Uterus (tissue), 4 donors: ENCODE measurements around the gene CHRNB1. TPM values are rescaled to one million over a fixed set of nuclear protein-coding genes. Genes with fewer than 3 reads are reported as not detected.

Experiments used
- DNase-seq, 2 donors: peaks; one replicate each; pipeline ENCODE4 v3.0.0-alpha.2; 2019 to 2020
- H3K27ac ChIP-seq, 2 donors: fragments of 200-600 bp; sonication (generic); 1 replicate in 1 of 2; 2 replicates in 1 of 2; pipeline ENCODE4 v1.5.1; 2016 to 2018
- H3K27me3 ChIP-seq, 2 donors: fragments of 200-600 bp; sonication (generic); one replicate each; pipeline ENCODE4 v1.5.1; 2018 to 2019; ENCODE audit warnings: control low read depth in 1 of 2
- H3K36me3 ChIP-seq, 2 donors: fragments of 200-600 bp; sonication (generic); one replicate each; pipeline ENCODE4 v1.5.1; 2019; ENCODE audit warnings: control low read depth in 1 of 2
- H3K4me1 ChIP-seq, 2 donors: fragments of 200-600 bp; sonication (generic); one replicate each; pipeline ENCODE4 v1.5.1; 2018 to 2019; ENCODE audit warnings: control low read depth in 1 of 2
- H3K4me3 ChIP-seq, 2 donors: fragments of 200-600 bp; sonication (generic); 1 replicate in 1 of 2; 2 replicates in 1 of 2; pipeline ENCODE4 v1.5.1; 2018 to 2019; ENCODE audit warnings: mild to moderate bottlenecking in 1 of 2
- H3K9me3 ChIP-seq, 2 donors: fragments of 200-600 bp; sonication (generic); one replicate each; pipeline ENCODE4 v1.5.1; 2019; ENCODE audit warnings: control low read depth in 1 of 2
- POLR2A ChIP-seq, 2 donors: fragments of 450-650 bp; IDR thresholded peaks; one replicate each; pipeline ENCODE4 v1.6.1; 2016; ENCODE audit warnings: antibody characterized with exemption in 2 of 2, mild to moderate bottlenecking in 1 of 2, moderate library complexity in 1 of 2
- intact Hi-C: fragments of 100-400 bp; cut with DNase I; formaldehyde crosslinking; loops from one replicate; pipeline ENCODE4 v1.15.1; 2023; ENCODE audit warnings: low total_unique reads
- total RNA-seq, 4 donors: library from RNA; depleted of rRNA in 3 of 4; stranded (reverse); fragments of >200 nt in 3 of 4; gene quantifications; one replicate each; pipeline versions ENCODE4 v1.1.0 to v1.2.4, GENCODE V29; 2014 to 2023
- TF ChIP-seq, protein P1 (sequence below), 4 experiments: fragments of 200-600 bp in 2 of 4; fragments of 450-650 bp in 2 of 4; sonication (generic) in 2 of 4; IDR thresholded peaks; one replicate each; pipeline ENCODE4 v1.5.1; 2016 to 2019; ENCODE audit warnings: antibody characterized with exemption in 4 of 4, mild to moderate bottlenecking in 2 of 4, moderate library complexity in 1 of 4
- donor health status: DM: yes; HTN: yes; CAD: no.

CHRNB1 gene
- total RNA-seq, 4 donors from 2014 or later, result 3.2 to 16.9 (median 10.9) TPM

GRCh38 chr17:7497228-7497627 lies 52.4 kb downstream of the CHRNB1 start:
- TF ChIP-seq, protein P1, sequence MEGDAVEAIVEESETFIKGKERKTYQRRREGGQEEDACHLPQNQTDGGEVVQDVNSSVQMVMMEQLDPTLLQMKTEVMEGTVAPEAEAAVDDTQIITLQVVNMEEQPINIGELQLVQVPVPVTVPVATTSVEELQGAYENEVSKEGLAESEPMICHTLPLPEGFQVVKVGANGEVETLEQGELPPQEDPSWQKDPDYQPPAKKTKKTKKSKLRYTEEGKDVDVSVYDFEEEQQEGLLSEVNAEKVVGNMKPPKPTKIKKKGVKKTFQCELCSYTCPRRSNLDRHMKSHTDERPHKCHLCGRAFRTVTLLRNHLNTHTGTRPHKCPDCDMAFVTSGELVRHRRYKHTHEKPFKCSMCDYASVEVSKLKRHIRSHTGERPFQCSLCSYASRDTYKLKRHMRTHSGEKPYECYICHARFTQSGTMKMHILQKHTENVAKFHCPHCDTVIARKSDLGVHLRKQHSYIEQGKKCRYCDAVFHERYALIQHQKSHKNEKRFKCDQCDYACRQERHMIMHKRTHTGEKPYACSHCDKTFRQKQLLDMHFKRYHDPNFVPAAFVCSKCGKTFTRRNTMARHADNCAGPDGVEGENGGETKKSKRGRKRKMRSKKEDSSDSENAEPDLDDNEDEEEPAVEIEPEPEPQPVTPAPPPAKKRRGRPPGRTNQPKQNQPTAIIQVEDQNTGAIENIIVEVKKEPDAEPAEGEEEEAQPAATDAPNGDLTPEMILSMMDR (IDR thresholded peaks at IDR 0.05), result no peak
- TF ChIP-seq POLR2A (IDR thresholded peaks at IDR 0.05), result no peak
- DNase-seq, result no peak
- Histone ChIP-seq H3K9me3 (no peaks in the 10 kb centered on the region), H3K27me3 (no peaks in the 10 kb centered on the region), H3K4me1 (no peaks in the 10 kb centered on the region), H3K36me3 (no peaks in the 10 kb centered on the region), H3K4me3 (no peak overlapping the region), H3K27ac (no peak overlapping the region)
- intact Hi-C loops, result no loop called here

- no peaks in the 10 kb centered on the region for H3K4me1 ChIP-seq
- DNase-seq, result no peak
- H3K36me3 ChIP-seq, result no peaks in the 10 kb centered on the region
- H3K9me3 ChIP-seq, result no peaks in the 10 kb centered on the region
- no peak overlapping the region for H3K4me3 ChIP-seq
- no peaks in the 10 kb centered on the region for H3K27me3 ChIP-seq
- intact Hi-C loops, result no loop called here
- no peak overlapping the region for H3K27ac ChIP-seq
- TF ChIP-seq, protein P1 (IDR thresholded peaks at IDR 0.05), result no peak
- no peak for TF ChIP-seq POLR2A (IDR thresholded peaks at IDR 0.05)
Measured at GRCh38 chr17:7497636-7498035, 52.8 kb downstream of the CHRNB1 start.

DNA sequence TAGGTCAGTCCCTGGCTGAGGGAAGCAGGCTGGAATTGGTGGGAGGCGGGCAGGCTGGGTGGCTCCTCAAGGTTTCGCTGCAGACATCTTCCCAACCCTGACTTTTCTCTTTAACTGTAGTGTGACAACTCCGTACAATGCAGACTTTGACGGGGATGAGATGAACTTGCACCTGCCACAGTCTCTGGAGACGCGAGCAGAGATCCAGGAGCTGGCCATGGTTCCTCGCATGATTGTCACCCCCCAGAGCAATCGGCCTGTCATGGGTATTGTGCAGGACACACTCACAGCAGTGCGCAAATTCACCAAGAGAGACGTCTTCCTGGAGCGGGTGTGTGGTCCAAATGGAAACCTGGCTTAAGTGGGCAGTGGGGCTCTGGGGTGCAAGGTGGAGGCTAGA lies 54.3 kb downstream of the CHRNB1 start:
- Histone ChIP-seq H3K4me3 (no peak overlapping the region), H3K4me1 (no peaks in the 10 kb centered on the region), H3K36me3 (no peaks in the 10 kb centered on the region), H3K9me3 (no peaks in the 10 kb centered on the region), H3K27me3 (no peaks in the 10 kb centered on the region), H3K27ac (no peak overlapping the region)
- intact Hi-C loops, result no loop called here
- DNase-seq, result no peak
- TF ChIP-seq POLR2A (IDR thresholded peaks at IDR 0.05), result no peak
- TF ChIP-seq, protein P1 (IDR thresholded peaks at IDR 0.05), result no peak

- Histone ChIP-seq H3K9me3 (no peaks in the 10 kb centered on the region), H3K4me1 (no peaks in the 10 kb centered on the region), H3K27ac (no peak overlapping the region), H3K27me3 (no peaks in the 10 kb centered on the region), H3K36me3 (no peaks in the 10 kb centered on the region), H3K4me3 (no peak overlapping the region)
- no peak for TF ChIP-seq POLR2A (IDR thresholded peaks at IDR 0.05)
- TF ChIP-seq, protein P1 (IDR thresholded peaks at IDR 0.05), result no peak
- intact Hi-C loops, result no loop called here
- no peak for DNase-seq
Measured at GRCh38 chr17:7501729-7502128, 56.9 kb downstream of the CHRNB1 start.

GRCh38 chr17:7502171-7502847 lies 57.4 kb downstream of the CHRNB1 start:
- no peaks in the 10 kb centered on the region for H3K9me3 ChIP-seq
- no peak overlapping the region for H3K27ac ChIP-seq
- no peak for DNase-seq
- no peak overlapping the region for H3K4me3 ChIP-seq
- H3K27me3 ChIP-seq, result no peaks in the 10 kb centered on the region
- H3K4me1 ChIP-seq, result no peaks in the 10 kb centered on the region
- intact Hi-C loops, result no loop called here
- no peaks in the 10 kb centered on the region for H3K36me3 ChIP-seq
- TF ChIP-seq, protein P1 (IDR thresholded peaks at IDR 0.05), result no peak
- no peak for TF ChIP-seq POLR2A (IDR thresholded peaks at IDR 0.05)
